ENCODE data around the gene CATSPER3.

GRCh38 chr5:135045488-135045887 lies 77.8 kb downstream of the CATSPER3 start:
- TF ChIP-seq CTCF (IDR thresholded peaks at IDR 0.05 in 4 of 5, conservative IDR thresholded peaks at IDR 0.05 in 1 of 5) (no peak), POLR2A (IDR thresholded peaks at IDR 0.05) (no peak)

Data from gastrocnemius medialis (tissue), 4 donors.